ENCODE measurements around the gene DNAAF3.
A peak's percentile ranks its signal among the peaks of the same experiment; 100 is the strongest.

Gene DNAAF3

GRCh38 chr19:55149078-55150003 is 17.1 kb downstream of the DNAAF3 start, which contains the start of gene TNNT1:
TSS of gene TNNT1 (minus strand) at chr19:55149206. CDS start at chr19:55147157, 2,049 bp downstream.
- H3K4me2 ChIP-seq (ENCODE audit: low read depth, low read length, poor library complexity, severe bottlenecking), result no peak within 1 kb of the TSS

GRCh38 chr19:55147545-55148251 is 18.7 kb downstream of the DNAAF3 start:
- Histone ChIP-seq H3K36me3 (ENCODE audit: insufficient read depth, low read length) (no peaks in the 10 kb centered on the region), H3K9me3 (ENCODE audit: insufficient read depth, low read depth, low read length) (no peaks in the 10 kb centered on the region), H3K4me1 (ENCODE audit: insufficient read depth, low read length, poor library complexity, severe bottlenecking) (peaks cover 16% of the 10 kb centered on the region), H3K9ac (ENCODE audit: low read depth, low read length, poor library complexity, severe bottlenecking) (no peak overlapping the region), H3K9me2 (replicated peaks; ENCODE audit: low read depth, low read length) (no peaks in the 10 kb centered on the region), H3F3A (ENCODE audit: low read depth) (peaks cover 4% of the 10 kb centered on the region; the same call in 1 of the 2 replicates), H3K27me3 (ENCODE audit: insufficient read depth, low read length, poor library complexity, severe bottlenecking) (no peaks in the 10 kb centered on the region), H3K4me3 (ENCODE audit: low read length, poor library complexity, severe bottlenecking) (peak overlapping the region; percentile 80), H4K20me1 (ENCODE audit: insufficient read depth, low read length, poor library complexity, severe bottlenecking) (no peaks in the 10 kb centered on the region), H2AFZ (ENCODE audit: low read length) (no peak overlapping the region), H3K4me2 (ENCODE audit: low read depth, low read length, poor library complexity, severe bottlenecking) (no peak overlapping the region), H3K79me2 (ENCODE audit: insufficient read depth, low read length) (no peaks in the 10 kb centered on the region)
- TF ChIP-seq EZH2phosphoT487 (IDR thresholded peaks at IDR 0.05; ENCODE audit: borderline replicate concordance), result no peak
- TF ChIP-seq, protein P1, sequence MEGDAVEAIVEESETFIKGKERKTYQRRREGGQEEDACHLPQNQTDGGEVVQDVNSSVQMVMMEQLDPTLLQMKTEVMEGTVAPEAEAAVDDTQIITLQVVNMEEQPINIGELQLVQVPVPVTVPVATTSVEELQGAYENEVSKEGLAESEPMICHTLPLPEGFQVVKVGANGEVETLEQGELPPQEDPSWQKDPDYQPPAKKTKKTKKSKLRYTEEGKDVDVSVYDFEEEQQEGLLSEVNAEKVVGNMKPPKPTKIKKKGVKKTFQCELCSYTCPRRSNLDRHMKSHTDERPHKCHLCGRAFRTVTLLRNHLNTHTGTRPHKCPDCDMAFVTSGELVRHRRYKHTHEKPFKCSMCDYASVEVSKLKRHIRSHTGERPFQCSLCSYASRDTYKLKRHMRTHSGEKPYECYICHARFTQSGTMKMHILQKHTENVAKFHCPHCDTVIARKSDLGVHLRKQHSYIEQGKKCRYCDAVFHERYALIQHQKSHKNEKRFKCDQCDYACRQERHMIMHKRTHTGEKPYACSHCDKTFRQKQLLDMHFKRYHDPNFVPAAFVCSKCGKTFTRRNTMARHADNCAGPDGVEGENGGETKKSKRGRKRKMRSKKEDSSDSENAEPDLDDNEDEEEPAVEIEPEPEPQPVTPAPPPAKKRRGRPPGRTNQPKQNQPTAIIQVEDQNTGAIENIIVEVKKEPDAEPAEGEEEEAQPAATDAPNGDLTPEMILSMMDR (conservative IDR thresholded peaks at IDR 0.05; ENCODE audit: low read length), result no peak

More at GRCh38 chr19:55149078-55150003, 17.1 kb downstream of the DNAAF3 start, which contains the start of gene TNNT1:
- H3K79me2 ChIP-seq (ENCODE audit: insufficient read depth, low read length), result no peaks in the 10 kb centered on the region
- H2AFZ ChIP-seq (ENCODE audit: low read length), result no peak within 1 kb of the TSS
- no peak within 1 kb of the TSS for H3K9ac ChIP-seq (ENCODE audit: low read depth, low read length, poor library complexity, severe bottlenecking)
- H3K4me1 ChIP-seq (ENCODE audit: insufficient read depth, low read length, poor library complexity, severe bottlenecking), result peaks cover 29% of the 10 kb centered on the region
- H4K20me1 ChIP-seq (ENCODE audit: insufficient read depth, low read length, poor library complexity, severe bottlenecking), result no peaks in the 10 kb centered on the region
- H3K4me3 ChIP-seq (ENCODE audit: low read length, poor library complexity, severe bottlenecking), result no peak within 1 kb of the TSS
- peaks cover 12% of the 10 kb centered on the region for H3F3A ChIP-seq (ENCODE audit: low read depth)
- TF ChIP-seq, protein P1 (conservative IDR thresholded peaks at IDR 0.05; ENCODE audit: low read length), result no peak
- no peak for TF ChIP-seq EZH2phosphoT487 (IDR thresholded peaks at IDR 0.05; ENCODE audit: borderline replicate concordance)
- no peaks in the 10 kb centered on the region for H3K9me2 ChIP-seq (replicated peaks; ENCODE audit: low read depth, low read length)
- H3K27me3 ChIP-seq (ENCODE audit: insufficient read depth, low read length, poor library complexity, severe bottlenecking), result no peaks in the 10 kb centered on the region
- no peaks in the 10 kb centered on the region for H3K9me3 ChIP-seq (ENCODE audit: insufficient read depth, low read depth, low read length)
- no peaks in the 10 kb centered on the region for H3K36me3 ChIP-seq (ENCODE audit: insufficient read depth, low read length)

GRCh38 chr19:55146705-55147273 is 19.6 kb downstream of the DNAAF3 start:
- no peaks in the 10 kb centered on the region for H4K20me1 ChIP-seq (ENCODE audit: insufficient read depth, low read length, poor library complexity, severe bottlenecking)
- H3K4me1 ChIP-seq (ENCODE audit: insufficient read depth, low read length, poor library complexity, severe bottlenecking), result peaks cover 11% of the 10 kb centered on the region
- H3K79me2 ChIP-seq (ENCODE audit: insufficient read depth, low read length), result no peaks in the 10 kb centered on the region
- peak overlapping the region; percentile 80 for H3K4me3 ChIP-seq (ENCODE audit: low read length, poor library complexity, severe bottlenecking)
- peak overlapping the region; percentile 60 for H3K9ac ChIP-seq (ENCODE audit: low read depth, low read length, poor library complexity, severe bottlenecking)
- TF ChIP-seq, protein P1 (conservative IDR thresholded peaks at IDR 0.05; ENCODE audit: low read length), result no peak
- no peak for TF ChIP-seq EZH2phosphoT487 (IDR thresholded peaks at IDR 0.05; ENCODE audit: borderline replicate concordance)
- peak overlapping the region; percentile 89 for H3K4me2 ChIP-seq (ENCODE audit: low read depth, low read length, poor library complexity, severe bottlenecking)
- H3F3A ChIP-seq (ENCODE audit: low read depth), result peaks cover 4% of the 10 kb centered on the region; the same call in 1 of the 2 replicates
- H2AFZ ChIP-seq (ENCODE audit: low read length), result peak overlapping the region; percentile 78
- H3K9me2 ChIP-seq (replicated peaks; ENCODE audit: low read depth, low read length), result no peaks in the 10 kb centered on the region
- H3K27me3 ChIP-seq (ENCODE audit: insufficient read depth, low read length, poor library complexity, severe bottlenecking), result no peaks in the 10 kb centered on the region
- no peaks in the 10 kb centered on the region for H3K36me3 ChIP-seq (ENCODE audit: insufficient read depth, low read length)
- H3K9me3 ChIP-seq (ENCODE audit: insufficient read depth, low read depth, low read length), result no peaks in the 10 kb centered on the region

Data from Loucy (cell line).